Right hindlimb (tissue), 1 donor: ENCODE results near the gene SNCAIP.
"Not testable (repeated sequence)": the region's sequence is repeated elsewhere in the genome, so short reads cannot be mapped to it uniquely, and the experiment has no call there.

ENCODE experiments used
- DNase-seq: peaks from one replicate; pipeline ENCODE4 v3.0.0-alpha.2; 2018

The SNCAIP gene

GRCh38 chr5:122315521-122315920 lies 3.5 kb downstream of the SNCAIP start:
- DNase-seq: no peak

GRCh38 chr5:122316656-122317055 lies 4.6 kb downstream of the SNCAIP start:
- DNase-seq: no peak

DNA sequence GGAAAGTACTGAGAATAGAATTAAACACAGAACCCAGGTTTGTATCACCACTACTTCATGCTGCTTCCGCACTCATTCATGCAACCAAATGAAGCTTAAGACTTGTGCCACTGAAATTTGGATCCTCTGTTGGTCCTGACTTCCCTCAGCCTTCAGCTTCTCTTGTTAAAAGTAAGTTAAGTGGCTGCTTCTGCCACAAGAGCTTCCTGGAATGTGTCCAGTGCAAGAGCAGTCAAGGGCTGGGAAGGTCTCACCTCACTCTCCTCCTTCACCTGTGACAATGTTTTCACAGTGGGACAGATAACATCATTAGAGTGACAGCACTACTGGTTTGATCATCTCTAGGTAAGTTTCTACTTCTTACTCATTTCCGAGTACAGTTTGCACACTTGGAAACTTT lies 7.9 kb downstream of the SNCAIP start:
- DNase-seq: no peak

GRCh38 chr5:122321921-122322320 lies 9.9 kb downstream of the SNCAIP start:
- no peak for DNase-seq

- peak; percentile 33 for DNase-seq
Measured at GRCh38 chr5:122322801-122323548, 10.9 kb downstream of the SNCAIP start.

- no peak for DNase-seq
Measured at GRCh38 chr5:122323738-122324137, 11.7 kb downstream of the SNCAIP start.

GRCh38 chr5:122327110-122327509 lies 15.1 kb downstream of the SNCAIP start:
- no peak for DNase-seq

DNA sequence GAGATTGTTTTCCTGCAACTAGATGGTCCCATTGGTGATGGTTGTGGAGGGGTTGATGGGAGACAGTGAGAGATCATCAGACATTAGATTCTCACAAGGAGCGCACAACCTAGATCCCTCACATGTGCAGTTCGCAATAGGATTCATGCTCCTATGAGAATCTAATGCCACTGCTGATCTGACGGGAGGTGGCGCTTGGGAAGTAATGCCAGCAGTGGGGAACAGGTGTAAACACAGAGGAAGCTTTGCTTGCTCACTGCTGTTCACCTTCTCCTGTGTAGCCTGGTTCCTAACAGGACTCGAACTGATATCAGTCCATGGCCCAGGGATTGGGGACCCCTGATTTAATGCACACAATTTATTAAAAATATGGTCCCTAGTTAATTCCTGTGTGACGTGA lies 18.8 kb downstream of the SNCAIP start:
- no peak for DNase-seq

- no peak for DNase-seq
Measured at GRCh38 chr5:122332599-122333555, 20.8 kb downstream of the SNCAIP start.

DNA sequence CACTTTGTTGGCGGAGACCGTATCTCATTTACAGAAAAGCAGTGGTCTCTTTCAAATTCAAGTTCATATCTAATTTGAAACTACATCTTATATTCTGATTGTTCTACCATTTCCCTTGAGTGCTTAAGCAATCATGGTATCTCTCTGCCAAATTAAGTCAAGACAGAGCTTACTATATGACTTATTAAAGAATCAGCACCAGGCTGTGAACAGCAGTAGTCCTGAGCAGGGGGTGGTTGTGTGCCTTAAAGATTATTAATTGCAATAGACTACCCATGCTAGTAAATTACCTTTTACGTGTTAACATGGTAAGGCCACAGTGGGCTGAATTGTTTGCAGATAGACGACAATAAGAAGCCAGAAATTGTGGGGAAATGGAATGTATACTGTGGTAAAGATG lies 21.5 kb downstream of the SNCAIP start:
- no peak for DNase-seq

GRCh38 chr5:122339591-122339990 lies 27.6 kb downstream of the SNCAIP start:
- DNase-seq: no peak

- no peak for DNase-seq
Measured at GRCh38 chr5:122341087-122341486, 29.1 kb downstream of the SNCAIP start.

GRCh38 chr5:122342256-122342655 lies 30.2 kb downstream of the SNCAIP start:
- DNase-seq: no peak

GRCh38 chr5:122346897-122347581 lies 35.0 kb downstream of the SNCAIP start:
- DNase-seq: no peak

- no peak for DNase-seq
Measured at GRCh38 chr5:122350496-122350895, 38.5 kb downstream of the SNCAIP start.

DNA sequence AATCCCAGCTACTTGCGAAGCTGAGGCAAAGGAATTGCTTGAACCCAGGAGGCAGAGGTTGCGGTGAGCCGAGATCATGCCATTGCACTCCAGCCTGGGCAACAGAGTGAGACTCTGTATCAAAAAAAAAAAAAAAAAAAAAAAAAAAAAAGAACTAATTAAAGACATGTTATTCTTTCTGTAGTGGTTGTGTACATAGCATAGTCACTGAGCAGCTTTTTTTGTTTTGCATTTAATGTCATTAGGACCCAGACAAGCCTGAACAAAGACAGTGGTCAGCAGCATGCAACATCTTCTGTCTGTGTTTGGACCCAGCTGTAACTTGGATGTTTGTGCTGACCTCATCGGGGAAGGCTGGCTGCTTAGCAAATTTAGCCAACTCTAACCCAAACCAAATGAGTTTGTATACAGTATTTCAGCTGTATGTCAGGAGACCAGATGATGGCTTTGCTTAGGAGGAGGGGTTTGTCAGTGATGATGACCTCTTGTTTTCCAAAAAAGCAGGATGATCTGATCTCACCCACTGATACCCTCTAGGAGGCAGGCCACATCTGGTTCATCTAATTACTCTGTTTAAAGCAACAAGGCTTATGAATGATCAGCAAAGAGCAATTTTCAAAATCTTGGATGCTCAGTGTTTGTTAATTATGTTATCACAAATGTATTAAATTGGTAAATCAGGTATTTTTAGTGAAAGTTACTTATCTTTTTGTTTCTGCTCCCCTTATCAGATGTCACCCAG lies 39.5 kb downstream of the SNCAIP start:
- no peak for DNase-seq

- no peak for DNase-seq
Measured at GRCh38 chr5:122352331-122352730, 40.3 kb downstream of the SNCAIP start.

- not testable (repeated sequence) for DNase-seq
Measured at GRCh38 chr5:122353361-122353760, 41.3 kb downstream of the SNCAIP start.

DNA sequence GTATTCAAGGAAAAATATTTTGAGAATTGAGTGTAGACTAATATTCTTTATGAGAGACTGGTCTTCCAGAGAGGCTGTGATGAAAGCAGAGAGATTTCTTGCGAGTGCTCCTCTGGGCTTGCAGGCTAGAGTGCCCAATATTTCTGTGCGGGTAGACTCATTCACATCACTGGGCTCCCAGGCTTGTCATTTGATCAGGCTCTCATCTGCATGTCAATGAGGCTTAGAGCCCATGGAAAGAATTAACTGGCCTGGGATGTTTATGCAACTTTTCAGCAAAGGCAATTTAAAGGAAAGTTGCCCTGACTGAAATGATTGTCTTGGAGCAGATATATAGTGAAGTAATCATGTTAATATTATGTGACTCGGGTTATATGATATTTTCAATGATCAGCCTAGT lies 42.3 kb downstream of the SNCAIP start:
- no peak for DNase-seq

- DNase-seq: no peak
Measured at GRCh38 chr5:122355324-122355723, 43.3 kb downstream of the SNCAIP start.

GRCh38 chr5:122356855-122357254 lies 44.8 kb downstream of the SNCAIP start:
- no peak for DNase-seq

- no peak for DNase-seq
Measured at GRCh38 chr5:122358372-122358979, 46.4 kb downstream of the SNCAIP start.
